Activated T-helper 17 cell treated with anti-CD3 and anti-CD28 coated beads, Interleukin-2, amount 50 U/mL, for 72 hours (primary cell): ENCODE measurements around the gene OMD. TPM values are rescaled to one million over a fixed set of nuclear protein-coding genes. Genes with fewer than 3 reads are reported as not detected.

ENCODE experiments used
- ATAC-seq: fragments of 150-1000 bp; cut with Tn5 transposase; replicated peaks from 2 replicates; pipeline ENCODE4 v1.10.0; 2021; ENCODE audit warnings: mild to moderate bottlenecking, moderate library complexity
- H3K27ac Mint-ChIP-seq: one replicate; pipeline ENCODE4 v1.8.0; 2022; ENCODE audit warnings: mixed read lengths
- H3K27me3 Mint-ChIP-seq: one replicate; pipeline ENCODE4 v1.8.0; 2022; ENCODE audit warnings: mixed read lengths
- H3K36me3 Mint-ChIP-seq: one replicate; pipeline ENCODE4 v1.8.0; 2022; ENCODE audit warnings: low read depth, mild to moderate bottlenecking, mixed read lengths
- H3K4me1 Mint-ChIP-seq: one replicate; pipeline ENCODE4 v1.8.0; 2022; ENCODE audit warnings: mixed read lengths
- H3K4me3 Mint-ChIP-seq: one replicate; pipeline ENCODE4 v1.8.0; 2022; ENCODE audit warnings: mild to moderate bottlenecking, mixed read lengths
- H3K9me3 Mint-ChIP-seq: one replicate; pipeline ENCODE4 v1.8.0; 2022; ENCODE audit warnings: mixed read lengths
- total RNA-seq, 2 donors: library from RNA; stranded (reverse); gene quantifications; one replicate each; pipeline ENCODE4 v1.2.3, GENCODE V29; 2022

OMD gene
- total RNA-seq, 2 donors from 2014 or later = not detected

GRCh38 chr9:92369075-92369474 is 55.2 kb downstream of the OMD start:
- peaks cover 7% of the 10 kb centered on the region for H3K9me3 Mint-ChIP-seq
- no peaks in the 10 kb centered on the region for H3K27me3 Mint-ChIP-seq
- no peak overlapping the region for H3K4me3 Mint-ChIP-seq
- no peak for ATAC-seq
- no peak overlapping the region for H3K27ac Mint-ChIP-seq
- peaks cover 13% of the 10 kb centered on the region for H3K36me3 Mint-ChIP-seq
- H3K4me1 Mint-ChIP-seq = no peaks in the 10 kb centered on the region

Other genes starting within 250 kb of the OMD start
- 100 to 1,000 TPM; 130 to 206 TPM for gene IARS1, start 130.8 kb downstream of the OMD start, total RNA-seq
- 10 to 100 TPM; 62.3 to 62.7 TPM for gene NOL8, start 99.1 kb downstream of the OMD start, total RNA-seq
- gene CENPP, start 98.5 kb downstream of the OMD start, total RNA-seq = 10 to 100 TPM; 19.3 to 31.5 TPM
- gene OGN, start 19.9 kb downstream of the OMD start, total RNA-seq = under 1 TPM in 1 of 2 donors, not detected in 1; 0.30 TPM
- gene ASPN, start 58.0 kb upstream of the OMD start, total RNA-seq = not detected
- not detected for gene ECM2, start 111.5 kb upstream of the OMD start, total RNA-seq
- 10 to 100 TPM; 15.1 to 18.1 TPM for gene IPPK, start 245.7 kb upstream of the OMD start, total RNA-seq